Measurements from ENCODE around the gene PDGFB. TPM values are rescaled to one million over a fixed set of nuclear protein-coding genes. Genes with fewer than 3 reads are reported as not detected.
A peak's percentile ranks its signal among the peaks of the same experiment; 100 is the strongest.

PDGFB gene
- total and polyA plus RNA-seq, 2 experiments from 2014 or later, result 2.2 to 8.0 TPM

GRCh38 chr22:39231197-39231950 is 13.4 kb downstream of the PDGFB start:
- no peaks in the 10 kb centered on the region for H3K79me2 ChIP-seq (replicated peaks; ENCODE audit: insufficient read depth)
- peaks cover 19% of the 10 kb centered on the region for H3K36me3 Mint-ChIP-seq (ENCODE audit: low read depth)

More at GRCh38 chr22:39231197-39231950, 13.4 kb downstream of the PDGFB start:
- Mint-ChIP-seq H3K9me3 (peaks cover 3% of the 10 kb centered on the region; the same call in 2 of the 3 replicates), H3K27me3 (ENCODE audit: insufficient read depth, low read depth, poor library complexity) (peaks cover 22% of the 10 kb centered on the region), H3K27ac (no peak overlapping the region), H3K4me1 (peaks cover 55% of the 10 kb centered on the region), H3K4me3 (no peak overlapping the region)
- no peaks in the 10 kb centered on the region for H3K9me2 ChIP-seq (ENCODE audit: insufficient read depth)
- DNase-seq (ENCODE audit: low spot score) (no peak), ATAC-seq (no peak)
- TF ChIP-seq ZNF114 (CRISPR knock-in tag; IDR thresholded peaks at IDR 0.05) (no peak), REST (IDR thresholded peaks at IDR 0.05; ENCODE audit: unreplicated experiment) (no peak), ZNF462 (CRISPR knock-in tag; IDR thresholded peaks at IDR 0.05) (no peak), CTCF (conservative IDR thresholded peaks at IDR 0.05; ENCODE audit: low read depth in 2 of 2) (no peak), POLR2AphosphoS5 (IDR thresholded peaks at IDR 0.05; ENCODE audit: low read depth) (no peak), JUNB (IDR thresholded peaks at IDR 0.05; ENCODE audit: unreplicated experiment) (no peak), NANOG (IDR thresholded peaks at IDR 0.05; ENCODE audit: borderline replicate concordance) (no peak)
- no peaks in the 10 kb centered on the region for H4K20me1 ChIP-seq (replicated peaks; ENCODE audit: insufficient read depth)
- H3K4me2 ChIP-seq, result peak overlapping the region; percentile 73; the same call in 1 of the 2 replicates
- H3K27me3 ChIP-seq (ENCODE audit: insufficient read depth), result peaks cover 9% of the 10 kb centered on the region
- H3F3A ChIP-seq (replicated peaks; ENCODE audit: low read depth), result peaks cover 17% of the 10 kb centered on the region
- H3K27ac ChIP-seq (ENCODE audit: low read depth), result peak overlapping the region; percentile 97; the same call in 1 of the 2 replicates
- peaks cover 41% of the 10 kb centered on the region for H3K4me1 ChIP-seq (ENCODE audit: insufficient read depth)
- no peak overlapping the region for H2AFZ ChIP-seq
- no peaks in the 10 kb centered on the region for H3K36me3 ChIP-seq (ENCODE audit: insufficient read depth)
- no peak overlapping the region for H3K4me3 ChIP-seq

All from GM23338 (cell line).